ENCODE measurements around the gene PHKA2.

The PHKA2 gene

DNA sequence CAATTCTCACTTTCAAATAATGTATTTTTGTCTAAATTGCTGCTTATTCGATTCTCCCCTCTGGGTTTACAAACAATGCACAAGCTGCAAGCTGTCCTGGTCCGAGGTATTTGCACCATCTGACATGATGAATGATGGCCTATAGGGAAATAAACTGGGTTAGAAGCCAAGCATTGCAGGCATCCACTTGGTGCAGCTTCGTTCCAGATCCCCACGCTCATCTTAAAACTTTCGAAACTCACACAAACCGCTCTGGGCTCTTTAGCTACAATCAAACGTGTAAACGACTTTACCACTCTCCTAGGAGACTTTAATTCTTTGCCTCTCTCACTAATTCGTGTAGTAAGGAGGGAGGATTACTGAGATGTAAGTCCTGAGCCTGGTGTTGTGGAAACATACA lies 19.0 kb downstream of the PHKA2 start:
- Histone ChIP-seq H3K9me3 (no peaks in the 10 kb centered on the region), H3K36me3 (replicated peaks) (no peaks in the 10 kb centered on the region; the same call in 1 of the 2 replicates), H3K4me1 (no peaks in the 10 kb centered on the region), H3K4me3 (no peak overlapping the region), H3K27me3 (ENCODE audit: low read depth) (no peaks in the 10 kb centered on the region)
- no peak for DNase-seq (ENCODE audit: low spot score in 2 of 2)
- in situ Hi-C loops (cut with MboI; ENCODE audit: low sequenced_read_pairs) = no loop called here

DNA sequence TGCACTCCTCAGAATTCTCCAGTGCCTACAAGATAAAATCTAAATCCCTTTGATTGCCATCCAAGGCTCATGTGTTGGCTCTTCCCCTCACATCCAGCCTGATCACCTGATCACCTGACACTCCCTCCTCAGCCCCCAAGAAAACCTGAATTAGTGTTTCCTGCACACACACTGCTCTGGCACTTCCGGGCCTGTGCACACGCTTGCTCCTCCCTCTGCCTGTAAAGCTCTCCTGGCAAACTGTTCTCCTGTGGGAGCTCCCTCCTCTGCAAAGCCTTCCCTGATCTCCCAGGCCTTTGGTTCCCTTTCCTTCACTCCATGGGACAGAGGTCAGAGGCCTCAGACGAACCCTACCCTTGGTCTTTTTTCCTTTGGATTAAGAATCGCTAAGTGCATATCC lies 19.9 kb downstream of the PHKA2 start:
- H3K36me3 ChIP-seq (replicated peaks) = no peaks in the 10 kb centered on the region; the same call in 1 of the 2 replicates
- no peaks in the 10 kb centered on the region for H3K4me1 ChIP-seq
- DNase-seq (ENCODE audit: low spot score in 2 of 2) = no peak
- in situ Hi-C loops (cut with MboI; ENCODE audit: low sequenced_read_pairs) = no loop called here
- no peaks in the 10 kb centered on the region for H3K27me3 ChIP-seq (ENCODE audit: low read depth)
- no peaks in the 10 kb centered on the region for H3K9me3 ChIP-seq
- H3K4me3 ChIP-seq = no peak overlapping the region

DNA sequence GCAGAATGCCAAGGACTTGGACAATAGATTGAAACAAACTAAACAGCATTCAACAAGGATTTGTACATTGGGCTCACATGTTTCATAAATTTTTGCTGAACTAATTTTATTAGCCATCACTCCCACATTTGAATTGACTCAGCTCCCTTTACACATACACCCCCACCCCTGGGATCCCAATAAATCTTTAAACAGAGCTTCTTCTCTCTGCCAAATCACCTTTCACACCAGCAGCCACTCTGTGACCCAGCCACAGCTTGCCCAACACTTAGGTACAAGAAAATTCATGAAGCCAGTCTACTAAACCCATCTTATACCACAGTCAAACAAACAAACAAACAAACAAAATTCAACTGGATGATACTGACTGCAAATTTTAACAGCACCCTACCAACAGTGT lies 21.6 kb downstream of the PHKA2 start:
- Histone ChIP-seq H3K36me3 (replicated peaks) (no peaks in the 10 kb centered on the region; the same call in 1 of the 2 replicates), H3K4me1 (no peaks in the 10 kb centered on the region), H3K9me3 (no peaks in the 10 kb centered on the region), H3K4me3 (no peak overlapping the region), H3K27me3 (ENCODE audit: low read depth) (no peaks in the 10 kb centered on the region)
- no peak for DNase-seq (ENCODE audit: low spot score in 2 of 2)
- in situ Hi-C loops (cut with MboI; ENCODE audit: low sequenced_read_pairs) = no loop called here

DNA sequence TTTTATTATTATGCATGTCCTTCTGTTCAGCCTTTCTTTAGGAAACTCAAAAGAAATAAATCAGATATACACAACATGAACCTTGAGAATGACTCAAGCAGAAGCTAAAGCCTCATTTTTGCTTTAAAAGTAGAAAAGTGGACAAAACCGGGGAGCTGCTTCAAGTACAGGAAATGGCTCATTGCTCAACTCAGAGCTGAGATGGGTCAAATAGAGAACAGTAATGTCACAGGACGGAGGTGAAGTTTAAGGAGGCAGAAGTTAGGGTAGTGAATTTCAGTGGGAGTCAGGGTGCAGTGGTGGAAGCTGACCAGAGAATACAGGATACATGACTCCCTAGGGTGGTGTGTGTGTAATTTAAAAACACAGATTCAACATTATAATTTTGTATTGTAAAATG lies 22.2 kb downstream of the PHKA2 start:
- DNase-seq (ENCODE audit: low spot score in 2 of 2) = no peak
- in situ Hi-C loops (cut with MboI; ENCODE audit: low sequenced_read_pairs) = no loop called here
- H3K4me3 ChIP-seq = no peak overlapping the region

DNA sequence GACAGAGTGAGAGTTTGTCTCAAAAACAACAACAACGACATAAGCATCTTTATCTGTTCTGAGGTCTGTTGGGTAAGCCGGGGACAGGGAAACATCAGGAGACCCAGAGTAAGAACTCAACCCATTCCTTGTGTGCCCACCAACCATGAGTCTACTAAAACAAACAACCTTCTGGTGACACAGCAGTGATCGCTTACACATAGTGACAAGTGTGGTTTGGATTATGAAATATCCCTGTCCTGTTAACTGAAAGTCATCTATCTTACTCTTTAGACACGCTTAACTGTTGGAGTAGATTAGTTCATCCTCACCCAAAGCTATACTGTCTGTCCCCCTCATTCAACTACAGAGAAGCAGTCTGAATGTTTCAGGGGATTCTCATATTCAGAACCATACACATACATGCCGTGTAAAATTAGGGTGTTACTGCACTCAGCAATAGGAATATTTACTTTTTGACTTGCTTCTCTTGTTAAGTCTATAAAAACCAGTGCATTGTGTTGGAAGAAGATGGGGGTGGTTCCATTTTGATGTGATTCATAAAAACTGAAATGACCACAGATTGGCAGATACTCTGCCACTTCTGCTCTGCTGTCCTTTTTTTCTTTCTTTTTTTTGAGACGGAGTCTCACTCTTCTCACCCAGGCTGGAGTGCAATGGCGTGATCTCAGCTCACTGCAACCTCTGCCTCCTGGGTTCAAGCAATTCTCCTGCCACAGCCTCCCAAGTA lies 27.4 kb downstream of the PHKA2 start:
- H3K27me3 ChIP-seq (ENCODE audit: low read depth) = no peaks in the 10 kb centered on the region
- H3K36me3 ChIP-seq (replicated peaks) = peaks cover 10% of the 10 kb centered on the region; the same call in 1 of the 2 replicates
- H3K9me3 ChIP-seq = no peaks in the 10 kb centered on the region
- H3K4me1 ChIP-seq = no peaks in the 10 kb centered on the region
- in situ Hi-C loops (cut with MboI; ENCODE audit: low sequenced_read_pairs) = no loop called here
- H3K4me3 ChIP-seq = no peak overlapping the region
- DNase-seq (ENCODE audit: low spot score in 2 of 2) = no peak

More for the DNA sequence above, 22.2 kb downstream of the PHKA2 start:
- Histone ChIP-seq H3K4me1 (no peaks in the 10 kb centered on the region), H3K9me3 (no peaks in the 10 kb centered on the region), H3K36me3 (replicated peaks) (no peaks in the 10 kb centered on the region; the same call in 1 of the 2 replicates), H3K27me3 (ENCODE audit: low read depth) (no peaks in the 10 kb centered on the region)

DNA sequence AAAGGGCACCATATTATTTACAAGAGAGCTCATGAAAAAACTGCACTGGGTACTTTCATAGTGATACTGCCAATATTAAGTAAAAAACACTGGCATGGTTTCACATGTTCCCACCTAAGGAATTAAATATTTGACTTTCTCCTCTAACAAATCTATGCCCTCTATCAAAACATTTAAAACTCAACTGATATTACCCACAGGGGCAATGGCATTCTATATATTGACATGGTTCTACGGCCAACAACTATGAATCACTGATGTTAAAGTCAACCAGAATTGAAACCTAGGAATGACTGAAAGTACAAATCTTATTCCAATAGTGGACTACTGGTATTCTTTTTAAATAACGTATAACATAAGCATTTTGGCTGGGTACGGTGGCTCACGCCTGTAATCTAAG lies 28.2 kb downstream of the PHKA2 start:
- H3K9me3 ChIP-seq = no peaks in the 10 kb centered on the region
- H3K4me1 ChIP-seq = no peaks in the 10 kb centered on the region
- H3K36me3 ChIP-seq (replicated peaks) = peaks cover 10% of the 10 kb centered on the region; the same call in 1 of the 2 replicates
- H3K27me3 ChIP-seq (ENCODE audit: low read depth) = no peaks in the 10 kb centered on the region
- in situ Hi-C loops (cut with MboI; ENCODE audit: low sequenced_read_pairs) = no loop called here
- H3K4me3 ChIP-seq = no peak overlapping the region
- no peak for DNase-seq (ENCODE audit: low spot score in 2 of 2)

DNA sequence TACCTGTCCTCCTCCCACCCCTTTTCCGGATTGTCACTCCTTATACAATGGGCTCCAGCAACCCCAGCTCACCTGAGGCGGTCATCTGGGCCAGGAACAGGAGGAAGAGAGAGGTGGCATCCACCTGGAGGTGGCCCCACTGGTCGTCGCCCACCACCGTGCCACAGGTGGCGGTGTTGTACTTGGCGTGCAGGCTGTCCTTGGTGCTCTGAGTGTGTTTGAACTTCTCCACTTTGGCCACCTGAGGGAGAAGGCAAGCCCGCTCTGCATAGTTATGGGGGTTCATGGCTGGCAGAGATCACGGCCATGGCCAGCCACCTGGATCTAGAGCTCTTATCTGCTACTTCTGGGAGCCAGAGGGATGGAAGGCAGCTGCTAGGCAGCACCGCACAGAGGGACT lies 32.9 kb downstream of the PHKA2 start:
- Histone ChIP-seq H3K36me3 (replicated peaks) (peaks cover 10% of the 10 kb centered on the region; the same call in 1 of the 2 replicates), H3K4me1 (no peaks in the 10 kb centered on the region), H3K9me3 (no peaks in the 10 kb centered on the region), H3K27me3 (ENCODE audit: low read depth) (no peaks in the 10 kb centered on the region), H3K4me3 (no peak overlapping the region)
- no peak for DNase-seq (ENCODE audit: low spot score in 2 of 2)
- in situ Hi-C loops (cut with MboI; ENCODE audit: low sequenced_read_pairs) = no loop called here

DNA sequence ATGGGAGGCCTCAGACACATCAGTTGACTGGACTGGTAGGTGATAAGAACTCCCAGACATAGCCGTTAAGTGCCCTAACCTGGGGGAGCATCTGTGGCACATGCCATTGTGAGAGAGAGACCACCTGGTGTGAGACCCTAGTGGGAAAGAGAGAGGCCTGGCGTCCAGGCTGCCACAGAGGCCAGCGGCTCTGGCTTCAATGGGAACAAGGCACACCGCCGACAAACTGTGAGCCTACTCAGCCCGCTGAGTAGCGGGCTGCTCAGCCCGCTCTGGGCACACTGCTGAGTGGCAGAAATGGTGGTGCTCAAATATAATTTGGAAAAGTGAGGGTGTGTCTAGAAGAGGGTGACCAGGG lies 34.0 kb downstream of the PHKA2 start:
- Histone ChIP-seq H3K27me3 (ENCODE audit: low read depth) (no peaks in the 10 kb centered on the region), H3K9me3 (no peaks in the 10 kb centered on the region), H3K36me3 (replicated peaks) (peaks cover 10% of the 10 kb centered on the region; the same call in 1 of the 2 replicates), H3K4me3 (no peak overlapping the region), H3K4me1 (no peaks in the 10 kb centered on the region)
- no peak for DNase-seq (ENCODE audit: low spot score in 2 of 2)
- in situ Hi-C loops (cut with MboI; ENCODE audit: low sequenced_read_pairs) = no loop called here

DNA sequence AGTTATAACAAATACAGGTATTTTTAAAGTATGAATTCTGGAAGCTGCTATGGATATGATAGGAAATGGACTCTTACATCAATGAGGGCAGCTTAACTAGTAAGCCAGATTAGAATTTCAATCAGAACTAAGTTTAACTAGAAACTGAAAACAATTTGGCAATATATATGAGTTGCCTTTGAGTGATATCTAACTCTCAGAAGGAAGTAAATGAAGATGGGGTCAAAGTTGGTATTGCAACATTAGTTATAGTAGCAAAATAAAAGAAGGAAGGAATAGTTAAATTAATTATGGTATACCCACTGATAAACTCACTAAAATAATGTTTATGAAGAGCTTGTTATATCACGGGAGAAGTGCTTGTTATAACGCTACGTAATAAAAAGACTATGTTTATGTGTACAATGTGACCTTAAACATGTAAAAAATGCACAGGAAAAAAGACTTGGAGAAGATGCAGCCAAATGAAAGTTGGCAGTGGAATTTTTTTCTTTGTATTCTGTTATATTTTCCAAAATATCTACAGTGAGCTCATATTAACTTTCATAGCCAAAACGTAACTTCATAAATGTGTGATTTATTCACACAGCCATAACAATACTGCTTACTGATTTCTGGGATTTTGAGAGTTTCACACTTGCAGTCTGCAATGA lies 34.5 kb downstream of the PHKA2 start:
- Histone ChIP-seq H3K4me1 (no peaks in the 10 kb centered on the region), H3K4me3 (no peak overlapping the region), H3K36me3 (replicated peaks) (peaks cover 10% of the 10 kb centered on the region; the same call in 1 of the 2 replicates), H3K27me3 (ENCODE audit: low read depth) (no peaks in the 10 kb centered on the region), H3K9me3 (no peaks in the 10 kb centered on the region)
- DNase-seq (ENCODE audit: low spot score in 2 of 2) = no peak
- in situ Hi-C loops (cut with MboI; ENCODE audit: low sequenced_read_pairs) = no loop called here

DNA sequence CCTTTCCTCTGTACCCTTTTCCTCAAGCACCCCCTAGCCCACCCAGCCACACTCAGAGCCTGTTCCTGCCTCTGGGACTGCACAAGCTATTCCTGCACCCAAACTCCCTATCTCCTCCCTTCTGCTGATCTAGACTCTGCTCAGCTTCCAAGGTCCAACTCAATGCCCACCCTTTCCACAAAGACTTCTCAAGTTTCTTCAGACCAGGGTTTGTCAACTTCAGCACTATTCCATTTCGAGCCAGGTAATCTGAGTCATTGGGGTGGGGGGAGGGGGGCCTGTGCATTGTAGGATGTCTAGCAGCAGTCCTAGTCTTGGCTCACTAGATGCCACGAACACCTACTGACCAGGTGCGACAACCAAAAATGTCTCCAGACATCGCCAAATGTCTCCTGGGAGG lies 37.3 kb downstream of the PHKA2 start:
- Histone ChIP-seq H3K4me3 (no peak overlapping the region), H3K4me1 (no peaks in the 10 kb centered on the region), H3K36me3 (replicated peaks) (peaks cover 9% of the 10 kb centered on the region), H3K27me3 (ENCODE audit: low read depth) (no peaks in the 10 kb centered on the region), H3K9me3 (no peaks in the 10 kb centered on the region)
- DNase-seq (ENCODE audit: low spot score in 2 of 2) = no peak
- in situ Hi-C loops (cut with MboI; ENCODE audit: low sequenced_read_pairs) = no loop called here

DNA sequence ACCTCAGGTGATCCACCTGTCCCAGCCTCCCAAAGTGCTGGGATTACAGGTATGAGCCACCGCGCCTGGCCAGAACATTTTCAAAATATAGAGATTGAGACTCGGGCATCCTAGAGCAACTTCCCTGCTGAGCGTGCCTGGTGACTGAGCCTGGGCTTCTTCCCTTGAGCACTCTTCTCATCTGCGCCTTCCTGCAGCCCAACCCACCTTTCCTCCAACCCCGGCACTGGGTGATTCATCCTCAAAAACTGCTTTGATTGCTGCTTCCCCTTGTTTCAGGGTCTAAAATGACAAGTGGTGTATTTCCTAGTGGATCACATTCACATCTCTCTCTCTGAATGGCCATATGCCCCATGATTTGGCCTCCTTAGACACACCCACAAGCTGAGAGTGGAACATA lies 37.8 kb downstream of the PHKA2 start:
- peaks cover 10% of the 10 kb centered on the region; the same call in 1 of the 2 replicates for H3K36me3 ChIP-seq (replicated peaks)
- in situ Hi-C loops (cut with MboI; ENCODE audit: low sequenced_read_pairs) = no loop called here
- H3K27me3 ChIP-seq (ENCODE audit: low read depth) = no peaks in the 10 kb centered on the region
- no peak overlapping the region for H3K4me3 ChIP-seq
- H3K9me3 ChIP-seq = no peaks in the 10 kb centered on the region
- H3K4me1 ChIP-seq = no peaks in the 10 kb centered on the region
- DNase-seq (ENCODE audit: low spot score in 2 of 2) = no peak

DNA sequence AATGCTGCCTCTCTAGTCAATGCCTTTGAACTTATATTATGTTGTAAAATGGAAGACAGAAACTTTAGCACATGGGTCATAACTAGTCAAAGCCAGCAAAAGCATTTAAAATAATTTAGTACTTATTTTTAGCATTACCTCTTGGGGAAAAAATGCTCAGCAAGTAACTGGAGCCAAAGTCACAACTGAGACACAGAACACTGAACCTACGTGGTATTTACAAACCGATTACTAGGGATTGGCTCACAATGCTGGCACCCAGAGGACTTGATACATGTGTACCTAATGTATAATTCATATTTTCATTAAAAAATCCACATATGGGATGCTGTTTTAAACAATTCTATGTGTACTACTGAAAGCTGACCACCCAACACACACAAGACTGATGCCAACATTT lies 38.4 kb downstream of the PHKA2 start:
- Histone ChIP-seq H3K9me3 (no peaks in the 10 kb centered on the region), H3K4me3 (no peak overlapping the region), H3K4me1 (no peaks in the 10 kb centered on the region), H3K36me3 (replicated peaks) (peaks cover 14% of the 10 kb centered on the region), H3K27me3 (ENCODE audit: low read depth) (no peaks in the 10 kb centered on the region)
- DNase-seq (ENCODE audit: low spot score in 2 of 2) = no peak
- in situ Hi-C loops (cut with MboI; ENCODE audit: low sequenced_read_pairs) = no loop called here

DNA sequence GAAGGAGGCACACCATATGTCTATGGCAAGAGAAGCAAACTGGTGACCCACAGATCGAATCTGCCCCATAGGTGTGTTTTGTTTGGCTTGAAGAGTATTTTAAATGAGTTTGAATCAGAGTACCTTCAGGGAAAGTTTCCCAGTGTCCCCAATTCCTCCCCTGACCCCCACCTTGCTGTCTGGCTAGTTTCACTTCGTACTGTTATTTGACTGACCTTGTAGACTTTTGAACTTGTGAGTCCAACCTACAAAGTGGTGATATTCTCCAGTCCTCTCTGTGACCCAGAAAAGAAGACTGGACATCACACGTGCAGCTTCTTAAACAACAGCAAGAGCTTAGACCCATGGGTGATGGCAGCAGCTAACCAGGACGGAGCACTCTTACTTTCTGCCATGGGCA lies 39.4 kb downstream of the PHKA2 start:
- Histone ChIP-seq H3K27me3 (ENCODE audit: low read depth) (no peaks in the 10 kb centered on the region), H3K4me3 (no peak overlapping the region), H3K9me3 (no peaks in the 10 kb centered on the region), H3K4me1 (no peaks in the 10 kb centered on the region), H3K36me3 (replicated peaks) (peaks cover 14% of the 10 kb centered on the region)
- in situ Hi-C loops (cut with MboI; ENCODE audit: low sequenced_read_pairs) = no loop called here
- no peak for DNase-seq (ENCODE audit: low spot score in 2 of 2)

DNA sequence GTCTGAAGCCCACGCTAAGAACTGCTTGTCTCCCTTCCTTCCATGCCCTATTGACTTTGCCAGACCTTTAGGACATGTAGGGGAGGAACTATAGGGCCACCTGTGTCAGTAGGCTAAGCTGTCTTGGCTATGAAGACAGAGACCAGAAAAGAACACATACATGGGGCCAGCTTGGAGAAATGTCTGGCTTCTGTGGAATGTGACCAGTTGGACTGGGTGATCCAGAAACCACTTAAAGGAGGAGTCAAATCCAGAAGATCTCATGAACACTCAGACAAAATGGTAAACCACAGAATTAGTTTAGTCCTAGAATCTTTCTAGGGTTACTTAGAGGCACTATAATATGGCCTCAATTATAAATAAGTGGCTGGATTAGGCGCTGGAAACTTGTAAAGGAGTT lies 42.0 kb downstream of the PHKA2 start:
- DNase-seq (ENCODE audit: low spot score in 2 of 2) = no peak
- Histone ChIP-seq H3K4me1 (no peaks in the 10 kb centered on the region), H3K9me3 (no peaks in the 10 kb centered on the region), H3K27me3 (ENCODE audit: low read depth) (no peaks in the 10 kb centered on the region), H3K36me3 (replicated peaks) (peaks cover 30% of the 10 kb centered on the region), H3K4me3 (no peak overlapping the region)
- in situ Hi-C loops (cut with MboI; ENCODE audit: low sequenced_read_pairs) = no loop called here
